Middle frontal gyrus (tissue), 1 donor: ENCODE results near the gene ADCY2.
"Not testable (repeated sequence)": the region's sequence is repeated elsewhere in the genome, so short reads cannot be mapped to it uniquely, and the experiment has no call there.

Experiments used
- DNase-seq: peaks from one replicate; pipeline ENCODE4 v3.0.0-alpha.2; 2015; ENCODE audit warnings: low spot score; ENCODE audit errors: extremely low spot score

Gene ADCY2

GRCh38 chr5:7395432-7395946, 449 bp upstream of the ADCY2 start:
- no peak for DNase-seq

- DNase-seq, result no peak
These were observed 946 bp downstream of the ADCY2 start for GRCh38 chr5:7396713-7397454.

GRCh38 chr5:7397937-7398336, 2.0 kb downstream of the ADCY2 start:
- DNase-seq, result no peak

- DNase-seq, result no peak
These were observed 2.8 kb downstream of the ADCY2 start for GRCh38 chr5:7398596-7399280.

- no peak for DNase-seq
These were observed 9.3 kb downstream of the ADCY2 start for GRCh38 chr5:7405277-7405676.

GRCh38 chr5:7410936-7411511, 15.1 kb downstream of the ADCY2 start:
- no peak for DNase-seq

- no peak for DNase-seq
These were observed 16.5 kb downstream of the ADCY2 start for GRCh38 chr5:7412409-7412808.

- DNase-seq, result no peak
These were observed 19.2 kb downstream of the ADCY2 start for GRCh38 chr5:7415123-7415522.

DNA sequence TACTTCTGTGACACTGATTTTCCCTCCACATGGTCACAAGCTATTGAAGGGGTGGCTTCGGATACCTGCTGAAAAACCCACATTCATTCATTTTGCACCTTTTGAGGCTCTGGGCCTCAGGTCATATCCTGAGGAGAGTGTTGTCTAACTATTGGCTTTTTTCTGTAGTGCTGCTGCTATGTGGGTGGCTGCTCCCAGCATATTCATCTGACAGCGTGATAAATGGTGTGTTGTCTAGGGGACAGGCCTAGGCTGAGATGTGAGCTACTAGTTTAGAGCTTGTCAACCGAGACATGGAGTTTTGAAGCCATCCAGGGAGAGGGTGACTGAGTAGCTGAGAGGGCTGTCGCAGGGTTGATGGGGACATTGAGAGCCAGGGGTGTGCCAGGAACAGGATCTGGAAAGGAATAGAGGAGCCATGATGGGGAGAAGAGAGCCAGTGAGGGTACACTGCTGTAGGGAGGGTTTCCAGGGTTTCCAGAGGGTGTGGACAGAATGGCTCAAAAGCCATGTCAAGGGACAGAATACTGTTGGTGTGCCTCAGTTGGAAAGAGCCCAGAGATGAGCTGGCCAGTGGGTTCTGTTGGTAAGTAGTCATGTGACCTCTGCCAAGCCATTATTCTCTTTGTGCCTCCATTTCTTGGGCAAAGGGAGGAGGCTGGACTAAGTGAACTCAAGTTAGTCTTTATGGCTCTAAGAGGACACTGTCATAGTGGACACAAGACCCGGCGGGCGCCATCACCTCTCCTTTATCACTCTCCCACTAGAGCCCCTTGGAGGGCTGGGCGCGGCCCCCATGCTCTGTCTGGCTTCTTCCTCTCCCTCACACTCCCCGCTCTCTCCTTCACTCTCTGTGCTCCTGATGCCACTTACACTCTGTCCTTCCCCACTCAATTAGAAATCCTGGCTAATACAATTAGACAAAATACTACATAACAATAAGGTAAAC, 19.9 kb downstream of the ADCY2 start:
- no peak for DNase-seq

GRCh38 chr5:7418276-7418675, 22.3 kb downstream of the ADCY2 start:
- no peak for DNase-seq

GRCh38 chr5:7419367-7419766, 23.4 kb downstream of the ADCY2 start:
- no peak for DNase-seq

GRCh38 chr5:7419846-7420245, 23.9 kb downstream of the ADCY2 start:
- no peak for DNase-seq

DNA sequence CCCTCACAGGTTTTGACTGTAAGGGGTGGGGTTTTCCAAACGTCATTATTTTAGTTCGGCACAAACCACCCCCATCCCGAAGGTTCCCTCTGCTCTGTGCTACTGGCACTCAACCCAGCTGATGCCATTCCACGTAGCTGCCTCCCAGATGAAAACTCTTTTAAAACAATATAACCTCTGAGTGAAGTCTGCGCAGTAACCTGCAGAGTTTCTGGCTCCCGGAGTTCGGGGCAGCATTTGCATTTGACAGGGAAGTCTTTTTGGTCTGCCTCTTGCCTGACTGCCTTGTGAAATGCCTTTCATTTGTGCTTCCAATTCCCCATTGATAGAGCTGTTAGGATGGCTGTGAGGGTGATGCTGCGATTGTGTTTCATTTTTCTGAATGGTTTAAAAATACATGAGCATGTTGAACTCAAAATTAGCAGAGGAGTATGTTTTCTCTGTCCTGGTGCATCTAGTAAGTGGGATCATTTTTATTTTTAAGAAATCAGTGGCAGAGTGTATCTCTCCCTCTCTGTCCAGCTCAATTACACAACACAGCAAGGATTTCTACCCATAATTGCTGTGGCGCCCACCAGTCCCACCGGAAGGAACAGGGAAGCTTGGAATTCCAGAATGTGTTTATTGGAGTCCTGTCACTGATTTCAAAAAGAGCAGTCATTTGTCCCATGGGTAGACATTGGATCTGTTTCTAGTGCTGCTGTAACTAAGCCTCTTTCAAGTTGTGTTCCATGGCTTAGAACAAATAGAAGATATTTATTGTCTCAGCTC, 24.8 kb downstream of the ADCY2 start:
- DNase-seq, result no peak

GRCh38 chr5:7422316-7423106, 26.6 kb downstream of the ADCY2 start:
- no peak for DNase-seq

- DNase-seq, result not testable (repeated sequence)
These were observed 27.3 kb downstream of the ADCY2 start for GRCh38 chr5:7423231-7423630.

DNA sequence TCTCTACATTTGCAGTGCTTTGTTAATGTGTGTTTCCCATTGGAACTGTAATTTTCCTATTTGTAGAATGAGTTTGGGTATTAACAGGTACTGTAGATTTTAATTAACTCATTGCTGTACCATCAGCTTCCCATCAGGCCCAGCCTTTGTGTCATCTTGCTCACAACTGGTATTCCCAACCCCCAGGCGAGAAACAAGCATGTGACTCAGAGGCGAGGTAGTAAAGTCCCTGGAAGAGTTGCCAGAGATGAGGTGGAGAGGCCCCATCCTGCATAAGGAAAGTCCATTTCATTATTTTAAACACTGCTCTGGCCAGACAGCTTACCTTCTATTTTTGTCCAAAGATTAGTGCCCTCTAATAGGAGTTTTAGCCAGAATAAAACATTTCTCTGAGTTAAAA, 29.9 kb downstream of the ADCY2 start:
- no peak for DNase-seq

- DNase-seq, result no peak
These were observed 30.3 kb downstream of the ADCY2 start for GRCh38 chr5:7426284-7426683.

DNA sequence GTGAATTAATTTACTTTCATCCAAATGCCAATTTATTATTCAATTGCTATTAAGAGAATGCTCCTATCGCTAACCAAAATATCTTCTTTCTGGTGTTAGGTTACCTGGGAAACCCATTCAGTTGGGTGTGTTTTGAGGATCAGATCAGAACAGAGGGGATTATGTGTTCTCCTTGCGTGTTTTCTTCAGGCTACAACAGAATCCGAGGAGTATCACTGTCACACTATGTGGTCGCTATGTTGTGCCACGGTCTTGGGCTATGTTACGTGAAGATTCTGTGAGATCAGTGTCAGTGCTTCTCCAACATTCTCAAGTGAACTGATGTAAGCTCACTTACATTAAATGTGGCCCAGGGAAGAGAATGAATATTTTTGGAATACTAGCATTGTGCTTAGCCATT, 39.0 kb downstream of the ADCY2 start:
- no peak for DNase-seq

DNA sequence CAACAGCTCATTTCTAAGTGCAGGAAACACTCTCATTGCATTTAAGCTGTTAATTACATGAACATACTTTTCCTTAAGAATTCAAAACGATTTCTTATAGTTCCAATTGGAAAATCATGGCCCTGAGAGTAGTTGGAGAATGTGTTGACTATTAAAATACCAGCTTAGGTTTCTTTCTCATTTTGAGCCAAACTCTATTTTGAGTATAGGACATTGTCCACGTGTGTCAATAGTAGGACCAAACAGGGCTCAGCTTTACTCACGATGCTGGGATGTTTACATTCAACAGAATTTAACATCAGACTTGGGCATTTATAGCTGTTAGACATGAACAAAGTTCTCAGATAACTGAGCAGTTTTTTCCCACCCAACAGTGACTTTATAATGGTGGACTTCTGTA, 39.6 kb downstream of the ADCY2 start:
- no peak for DNase-seq

DNA sequence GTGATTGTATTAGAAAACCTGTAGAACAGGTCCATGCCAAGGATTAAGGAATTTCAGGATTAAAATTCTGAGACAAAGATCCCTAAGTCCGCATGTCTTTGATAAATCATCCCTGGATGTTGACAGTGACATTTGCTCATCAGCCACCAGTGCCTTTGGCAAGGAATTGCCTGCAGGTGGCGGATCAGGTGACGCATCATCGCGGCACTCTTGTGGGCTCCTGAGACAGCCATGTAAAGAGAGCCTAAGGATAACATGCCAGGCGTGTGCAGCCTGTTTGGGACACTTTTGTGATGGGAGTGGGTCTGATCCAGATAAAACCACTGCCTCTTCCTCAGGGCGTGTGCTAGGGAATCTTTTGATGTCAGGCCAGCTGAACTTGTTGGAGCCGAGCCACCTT, 40.6 kb downstream of the ADCY2 start:
- no peak for DNase-seq
